Transverse colon (tissue), 4 donors: Measurements from ENCODE around the gene C6orf120.

Experiments
- CTCF ChIP-seq, 5 experiments: fragments of 200-600 bp in 3 of 5; fragments of 450-650 bp in 2 of 5; sonication (generic) in 3 of 5; IDR thresholded peaks; 1 replicate in 2 of 5; 2 replicates in 3 of 5; pipeline ENCODE4 v1.5.1; 2016 to 2017; ENCODE audit warnings: antibody characterized with exemption in 5 of 5, inconsistent platforms in 3 of 5, mild to moderate bottlenecking in 2 of 5, moderate library complexity in 1 of 5
- POLR2A ChIP-seq: fragments of 450-650 bp; IDR thresholded peaks from one replicate; pipeline ENCODE4 v1.6.1; 2016; ENCODE audit warnings: antibody characterized with exemption, mild to moderate bottlenecking, moderate library complexity
- POLR2AphosphoS5 ChIP-seq, 3 donors: sonication (generic); formaldehyde crosslinking; IDR thresholded peaks; one replicate each; pipeline ENCODE4 v1.6.1; 2016; ENCODE audit warnings: antibody characterized with exemption in 3 of 3

- no peak for TF ChIP-seq CTCF (IDR thresholded peaks at IDR 0.05)
- no peak for TF ChIP-seq POLR2A
- no peak for TF ChIP-seq POLR2AphosphoS5 (IDR thresholded peaks at IDR 0.05)
Observed at GRCh38 chr6:169738204-169738975, 36.5 kb downstream of the C6orf120 start.
